Measurements from ENCODE around the gene FANCD2OS. TPM values are rescaled to one million over a fixed set of nuclear protein-coding genes. Genes with fewer than 3 reads are reported as not detected.

Gene FANCD2OS
- total RNA-seq, 1 experiment from 2014 or later = not detected

DNA sequence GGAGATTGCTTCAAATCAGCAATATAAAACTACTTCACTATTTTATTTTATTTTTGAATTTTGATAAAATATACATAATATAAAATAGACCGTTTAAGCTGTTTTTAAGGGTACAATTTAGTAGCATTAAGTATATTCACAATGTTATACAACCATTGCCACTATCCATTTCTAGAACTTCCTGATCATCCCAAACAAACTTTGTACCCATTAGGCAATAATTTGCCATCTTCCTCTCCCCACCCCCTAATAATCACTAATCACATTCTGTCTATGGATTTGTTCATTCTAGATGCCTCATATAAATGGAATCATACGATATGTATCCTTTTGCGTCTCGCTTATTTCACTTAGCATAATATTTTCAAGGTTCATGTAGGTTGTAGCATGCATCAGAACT is 53.0 kb downstream of the FANCD2OS start:
- H3K27ac ChIP-seq = no peak overlapping the region
- DNase-seq = no peak
- H3K4me1 ChIP-seq = no peaks in the 10 kb centered on the region
- peaks cover 7% of the 10 kb centered on the region; the same call in 1 of the 2 replicates for H3K36me3 ChIP-seq
- H3K27me3 ChIP-seq = no peaks in the 10 kb centered on the region
- H3K9me3 ChIP-seq (replicated peaks) = no peaks in the 10 kb centered on the region
- H3K4me3 ChIP-seq = no peak overlapping the region

Other genes with a start within 250 kb of the FANCD2OS start
- not detected in 2 replicates for gene CIDEC, start 228.0 kb downstream of the FANCD2OS start, total RNA-seq (2014; rRNA removed; shearing (Covaris generic))
- 40.3 and 41.0 TPM in 2 replicates for gene JAGN1, start 217.6 kb downstream of the FANCD2OS start, total RNA-seq (2014; rRNA removed; shearing (Covaris generic))
- gene IL17RE, start 205.4 kb downstream of the FANCD2OS start, total RNA-seq (2014; rRNA removed; shearing (Covaris generic)) = 0.05 and 0.12 TPM in 2 replicates
- gene IL17RC, start 191.2 kb downstream of the FANCD2OS start, total RNA-seq (2014; rRNA removed; shearing (Covaris generic)) = 4.0 and 6.8 TPM in 2 replicates
- 8.1 and 8.3 TPM in 2 replicates for gene CRELD1, start 174.4 kb downstream of the FANCD2OS start, total RNA-seq (2014; rRNA removed; shearing (Covaris generic))
- gene PRRT3, start 155.8 kb downstream of the FANCD2OS start, total RNA-seq (2014; rRNA removed; shearing (Covaris generic)) = 1.3 and 2.1 TPM in 2 replicates
- 68.5 and 68.9 TPM in 2 replicates for gene EMC3, start 121.4 kb downstream of the FANCD2OS start, total RNA-seq (2014; rRNA removed; shearing (Covaris generic))
- gene FANCD2, start 81.8 kb downstream of the FANCD2OS start, total RNA-seq (2014; rRNA removed; shearing (Covaris generic)) = 31.1 and 39.0 TPM in 2 replicates
- 115 and 119 TPM in 2 replicates for gene BRK1, start 7.4 kb upstream of the FANCD2OS start, total RNA-seq (2014; rRNA removed; shearing (Covaris generic))
- 58.3 and 63.8 TPM in 2 replicates for gene VHL, start 33.5 kb upstream of the FANCD2OS start, total RNA-seq (2014; rRNA removed; shearing (Covaris generic))
- gene IRAK2, start 56.7 kb upstream of the FANCD2OS start, total RNA-seq (2014; rRNA removed; shearing (Covaris generic)) = 8.1 TPM in 2 replicates
- gene TATDN2, start 140.2 kb upstream of the FANCD2OS start, total RNA-seq (2014; rRNA removed; shearing (Covaris generic)) = 19.4 and 22.6 TPM in 2 replicates
- gene GHRL, start 184.7 kb upstream of the FANCD2OS start, total RNA-seq (2014; rRNA removed; shearing (Covaris generic)) = not detected in 2 replicates
- 127 and 134 TPM in 2 replicates for gene SEC13, start 212.9 kb upstream of the FANCD2OS start, total RNA-seq (2014; rRNA removed; shearing (Covaris generic))

Measured in SJCRH30 (cell line).